Right forelimb (tissue), 1 donor: ENCODE measurements around the gene GABPB1.

Source experiments
- DNase-seq: peaks from one replicate; pipeline ENCODE4 v3.0.0-alpha.2; 2018

The GABPB1 gene

DNA sequence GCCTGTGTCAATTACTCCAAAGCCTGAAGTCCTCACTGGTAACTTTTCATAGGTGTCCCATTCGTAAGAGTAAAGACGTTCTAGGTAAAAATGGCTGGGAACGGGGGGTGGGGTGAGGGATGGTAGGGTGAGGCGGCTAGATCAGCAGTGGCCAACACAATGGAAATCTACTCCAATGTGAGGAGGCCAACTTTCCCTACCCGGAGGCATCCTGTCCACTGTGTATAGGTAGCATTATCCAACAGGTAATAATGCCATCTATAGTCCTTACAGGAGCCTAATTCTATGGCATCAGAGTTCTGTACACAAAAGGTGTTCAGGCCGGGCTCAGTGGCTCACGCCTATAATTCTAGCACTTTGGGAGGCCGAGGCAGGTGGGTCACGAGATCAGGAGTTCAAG lies 118.6 kb downstream of the GABPB1 start:
- no peak for DNase-seq

DNA sequence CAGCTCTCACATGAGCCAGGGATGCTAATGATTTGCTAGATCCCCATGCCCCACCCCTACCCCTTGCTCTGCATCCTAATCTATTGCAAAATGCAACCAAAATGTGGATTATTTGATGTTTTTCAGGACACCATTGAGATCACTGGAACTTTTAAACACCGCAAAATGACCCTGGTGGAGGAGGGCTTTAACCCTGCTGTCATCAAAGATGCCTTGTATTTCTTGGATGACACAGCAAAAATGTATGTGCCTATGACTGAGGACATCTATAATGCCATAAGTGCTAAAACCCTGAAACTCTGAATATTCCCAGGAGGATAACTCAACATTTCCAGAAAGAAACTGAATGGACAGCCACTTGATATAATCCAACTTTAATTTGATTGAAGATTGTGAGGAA lies 119.2 kb downstream of the GABPB1 start:
- DNase-seq = no peak

DNA sequence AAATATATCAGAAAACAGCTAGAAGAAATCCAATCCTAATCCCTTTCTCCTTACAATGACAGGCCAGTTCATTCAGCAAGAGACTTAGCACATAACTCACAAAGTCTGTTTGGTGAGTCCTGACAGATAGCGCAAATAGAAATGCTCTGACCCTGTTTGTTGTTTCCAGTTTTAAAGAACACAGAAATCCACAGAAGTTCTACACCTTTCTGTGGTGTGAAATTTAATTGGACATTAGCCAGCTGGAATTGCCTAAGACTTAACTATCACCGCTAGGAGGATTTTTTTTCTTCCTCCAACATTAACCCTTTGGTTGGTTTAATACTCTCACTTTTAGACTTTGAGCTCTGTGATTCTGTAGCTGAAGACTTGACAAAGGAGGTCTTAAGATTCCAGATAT lies 120.2 kb downstream of the GABPB1 start:
- no peak for DNase-seq

DNA sequence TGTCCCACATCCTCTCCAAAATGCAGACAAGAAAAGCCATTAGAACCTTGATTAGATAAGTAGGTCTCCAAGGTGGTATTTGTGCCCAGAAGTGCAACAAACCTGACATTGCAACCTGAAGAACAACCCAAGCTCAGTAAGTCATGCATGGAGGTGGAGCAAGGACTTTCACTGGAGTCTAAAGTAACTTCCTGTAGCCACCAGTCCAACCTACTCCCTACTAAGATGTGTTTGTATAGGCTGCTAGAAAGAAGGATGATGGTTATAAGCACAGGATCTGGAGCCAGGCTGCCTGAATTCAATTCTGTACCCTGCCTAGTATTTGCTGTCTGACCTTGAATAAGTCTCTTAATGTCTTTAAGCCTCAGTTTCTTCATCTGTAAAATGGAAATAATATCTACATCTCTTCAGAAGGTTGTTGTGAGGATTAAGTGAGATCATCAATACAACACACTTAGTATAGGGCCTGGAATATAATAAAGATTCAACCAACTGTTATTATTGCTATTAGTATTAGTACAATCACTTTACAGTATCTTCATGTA lies 121.7 kb downstream of the GABPB1 start:
- no peak for DNase-seq

DNA sequence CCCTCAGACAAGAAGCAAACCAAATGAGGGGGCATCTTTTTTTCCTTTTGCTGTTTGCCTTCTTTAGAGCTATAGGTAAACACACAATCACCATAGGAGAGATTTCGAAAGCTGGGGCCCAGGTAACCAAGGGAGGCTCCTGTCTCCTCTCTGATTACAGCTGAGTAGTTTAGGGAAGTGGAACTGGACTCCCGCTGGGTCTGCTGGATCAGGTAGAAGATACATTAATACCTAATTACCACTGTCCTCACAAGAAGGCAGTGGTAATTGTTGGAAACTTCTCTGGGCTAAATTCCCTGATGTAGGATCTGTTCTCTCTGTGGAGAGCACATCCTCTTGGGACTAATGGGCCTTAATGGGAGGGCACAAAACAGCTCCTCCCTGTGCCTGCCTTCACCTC lies 122.2 kb downstream of the GABPB1 start:
- DNase-seq = no peak

DNA sequence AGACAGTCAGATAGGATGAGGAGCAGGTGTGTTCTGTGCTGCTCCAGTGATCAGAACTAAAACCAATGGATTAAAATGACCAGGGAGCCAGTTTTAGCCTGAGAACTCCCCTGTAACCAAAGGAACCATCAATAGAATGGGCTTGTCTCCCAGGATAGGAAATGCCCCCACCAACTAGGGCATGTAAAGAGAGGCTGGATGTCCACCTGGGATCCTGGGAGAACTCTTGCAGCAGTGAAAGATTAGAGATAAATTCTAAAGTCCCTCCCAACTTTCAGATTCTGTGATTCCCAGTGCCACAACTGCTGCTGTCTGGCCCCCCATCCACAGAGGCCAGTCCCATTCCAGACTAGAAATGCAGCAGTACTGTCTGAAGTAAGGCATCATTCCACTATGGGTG lies 123.2 kb downstream of the GABPB1 start:
- no peak for DNase-seq

DNA sequence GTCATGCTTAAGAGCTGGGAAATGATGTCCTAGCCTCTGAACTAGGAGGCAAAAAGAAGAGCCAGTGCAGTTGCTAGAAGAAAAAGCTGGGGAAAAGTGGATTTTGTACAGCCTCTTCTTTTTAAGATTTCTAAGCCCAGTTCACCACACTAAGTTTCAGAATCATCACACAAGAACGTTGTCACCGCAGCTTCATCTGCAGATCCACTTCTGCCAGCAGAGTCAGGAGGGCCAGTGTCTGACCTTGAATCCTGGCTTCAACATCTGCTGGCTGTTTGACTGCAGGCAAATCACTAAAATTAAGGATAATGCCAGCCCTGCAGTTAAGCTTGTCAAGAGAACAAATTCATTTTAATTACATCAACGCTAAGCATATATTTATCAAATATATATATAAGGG lies 125.7 kb downstream of the GABPB1 start:
- no peak for DNase-seq

DNA sequence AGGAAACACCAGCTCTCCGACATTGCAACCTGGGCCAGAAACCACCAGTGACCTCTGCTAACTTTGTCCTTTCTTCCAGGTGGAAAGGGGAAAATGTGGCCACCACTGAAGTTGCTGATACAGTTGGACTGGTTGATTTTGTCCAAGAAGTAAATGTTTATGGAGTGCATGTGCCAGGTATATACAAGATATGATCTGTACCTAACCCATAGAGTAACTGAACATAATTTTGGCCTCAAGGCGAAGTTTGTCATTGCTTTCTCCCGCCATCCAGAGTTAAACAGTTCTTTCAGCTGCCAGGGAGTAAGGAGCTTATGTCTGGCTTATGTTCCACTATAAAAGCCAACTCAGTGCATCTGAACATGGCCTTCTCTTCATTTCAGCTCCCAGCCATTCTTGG lies 126.1 kb downstream of the GABPB1 start:
- no peak for DNase-seq

DNA sequence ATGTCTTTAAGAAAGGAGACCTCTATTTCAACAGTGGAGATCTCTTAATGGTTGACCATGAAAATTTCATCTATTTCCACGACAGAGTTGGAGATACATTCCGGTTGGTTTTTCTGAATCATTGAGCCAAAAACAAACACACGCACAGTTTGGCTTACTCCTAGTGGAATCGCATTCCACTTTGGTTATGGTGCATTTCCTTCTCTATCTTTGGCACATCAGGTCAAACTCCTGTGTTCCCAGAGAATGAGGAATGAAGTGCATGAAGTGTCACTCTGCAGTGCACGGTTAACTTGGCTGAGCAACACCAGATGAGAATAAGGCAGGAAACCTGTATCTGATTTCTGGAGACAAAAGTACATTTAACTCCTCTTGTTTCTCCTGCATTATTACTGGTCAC lies 127.9 kb downstream of the GABPB1 start:
- DNase-seq = no peak

DNA sequence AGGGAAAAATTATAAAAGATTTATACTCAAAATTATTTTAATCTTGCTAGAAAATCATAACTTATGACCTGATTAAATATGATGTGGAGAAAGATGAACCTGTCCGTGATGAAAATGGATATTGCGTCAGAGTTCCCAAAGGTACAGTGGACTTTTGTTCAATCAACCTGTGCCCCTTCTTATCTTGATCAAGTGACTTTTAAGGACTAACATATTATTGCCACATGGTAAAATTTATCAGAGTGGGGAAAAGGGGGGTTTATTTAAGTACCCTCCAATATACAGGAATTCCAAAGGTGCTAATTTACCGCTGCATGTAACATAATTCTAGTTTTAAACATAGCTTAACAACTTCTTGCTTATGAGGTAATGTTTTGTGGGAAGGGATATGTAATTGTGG lies 129.1 kb downstream of the GABPB1 start:
- DNase-seq = no peak
